Neural progenitor cell (in vitro differentiated cells): ENCODE data around the gene KRT73. TPM values are rescaled to one million over a fixed set of nuclear protein-coding genes. Genes with fewer than 3 reads are reported as not detected.

Source experiments
- DNase-seq: peaks from one replicate; pipeline ENCODE4 v3.0.0-alpha.2; 2016; ENCODE audit warnings: low spot score
- H2AFZ ChIP-seq: fragments of 200-600 bp; sonication (generic); replicated peaks from 2 replicates; pipeline ENCODE4 v1.6.1; 2016; ENCODE audit warnings: antibody characterized with exemption
- H3F3A ChIP-seq: fragments of 200-600 bp; sonication (generic); 2 replicates; pipeline ENCODE4 v1.6.1; 2016; ENCODE audit warnings: antibody characterized with exemption, low read depth
- H3K27ac ChIP-seq: fragments of 200-600 bp; sonication (generic); 2 replicates; pipeline ENCODE4 v1.5.1; 2016; ENCODE audit warnings: mild to moderate bottlenecking
- H3K27me3 ChIP-seq: fragments of 200-600 bp; sonication (generic); 2 replicates; pipeline ENCODE4 v1.6.1; 2016; ENCODE audit warnings: mild to moderate bottlenecking, moderate library complexity
- H3K36me3 ChIP-seq: fragments of 200-600 bp; sonication (generic); 2 replicates; pipeline ENCODE4 v1.5.1; 2016
- H3K4me1 ChIP-seq: fragments of 200-600 bp; sonication (generic); 2 replicates; pipeline ENCODE4 v1.6.1; 2016; ENCODE audit warnings: mixed run types
- H3K4me2 ChIP-seq: fragments of 200-600 bp; sonication (generic); 2 replicates; pipeline ENCODE4 v1.6.1; 2016
- H3K4me3 ChIP-seq: fragments of 200-600 bp; sonication (generic); 2 replicates; pipeline ENCODE4 v1.5.1; 2016
- H3K79me2 ChIP-seq: fragments of 200-600 bp; sonication (generic); 2 replicates; pipeline ENCODE4 v1.6.1; 2016; ENCODE audit warnings: low read depth
- H3K9ac ChIP-seq: fragments of 200-600 bp; sonication (generic); 2 replicates; pipeline ENCODE4 v1.6.1; 2016
- H3K9me3 ChIP-seq: fragments of 200-600 bp; sonication (generic); 2 replicates; pipeline ENCODE4 v1.5.1; 2016; ENCODE audit warnings: low read depth
- H4K20me1 ChIP-seq: fragments of 200-600 bp; sonication (generic); 2 replicates; pipeline ENCODE4 v1.6.1; 2016; ENCODE audit warnings: low read depth
- H3K27ac Mint-ChIP-seq: 3 replicates; pipeline ENCODE4 v1.8.0; 2021; ENCODE audit warnings: mixed read lengths
- H3K27me3 Mint-ChIP-seq: 2 replicates; pipeline ENCODE4 v1.8.0; 2022; ENCODE audit warnings: low read depth, mild to moderate bottlenecking, inconsistent platforms, moderate library complexity, mixed read lengths; ENCODE audit not compliant: insufficient read depth
- H3K36me3 Mint-ChIP-seq: 3 replicates; pipeline ENCODE4 v1.8.0; 2021; ENCODE audit warnings: mixed read lengths
- H3K4me1 Mint-ChIP-seq: 3 replicates; pipeline ENCODE4 v1.8.0; 2021; ENCODE audit warnings: mixed read lengths
- H3K4me3 Mint-ChIP-seq: 3 replicates; pipeline ENCODE4 v1.8.0; 2021; ENCODE audit warnings: mild to moderate bottlenecking, moderate library complexity, mixed read lengths
- H3K9me3 Mint-ChIP-seq: 3 replicates; pipeline ENCODE4 v1.8.0; 2020; ENCODE audit warnings: mixed read lengths
- EZH2 ChIP-seq: fragments of 200-600 bp; sonication (generic); IDR thresholded peaks from 2 replicates; pipeline ENCODE4 v1.6.1; 2017; ENCODE audit warnings: antibody characterized with exemption, mild to moderate bottlenecking, moderate library complexity
- EZH2phosphoT487 ChIP-seq: fragments of 200-600 bp; sonication (generic); IDR thresholded peaks from 2 replicates; pipeline ENCODE4 v1.6.1; 2017; ENCODE audit warnings: antibody characterized with exemption
- total RNA-seq: library from RNA; depleted of rRNA; stranded (reverse); fragments of >200 nt; gene quantifications from 2 replicates; pipeline ENCODE4 v1.2.3, GENCODE V29; 2015; ENCODE audit warnings: low replicate concordance
- TF ChIP-seq, protein P1 (sequence below): fragments of 200-600 bp; sonication (generic); IDR thresholded peaks from 2 replicates; pipeline ENCODE4 v1.5.1; 2017; ENCODE audit warnings: antibody characterized with exemption, mild to moderate bottlenecking

Gene KRT73
- total RNA-seq, 1 donor from 2014 or later = not detected

DNA sequence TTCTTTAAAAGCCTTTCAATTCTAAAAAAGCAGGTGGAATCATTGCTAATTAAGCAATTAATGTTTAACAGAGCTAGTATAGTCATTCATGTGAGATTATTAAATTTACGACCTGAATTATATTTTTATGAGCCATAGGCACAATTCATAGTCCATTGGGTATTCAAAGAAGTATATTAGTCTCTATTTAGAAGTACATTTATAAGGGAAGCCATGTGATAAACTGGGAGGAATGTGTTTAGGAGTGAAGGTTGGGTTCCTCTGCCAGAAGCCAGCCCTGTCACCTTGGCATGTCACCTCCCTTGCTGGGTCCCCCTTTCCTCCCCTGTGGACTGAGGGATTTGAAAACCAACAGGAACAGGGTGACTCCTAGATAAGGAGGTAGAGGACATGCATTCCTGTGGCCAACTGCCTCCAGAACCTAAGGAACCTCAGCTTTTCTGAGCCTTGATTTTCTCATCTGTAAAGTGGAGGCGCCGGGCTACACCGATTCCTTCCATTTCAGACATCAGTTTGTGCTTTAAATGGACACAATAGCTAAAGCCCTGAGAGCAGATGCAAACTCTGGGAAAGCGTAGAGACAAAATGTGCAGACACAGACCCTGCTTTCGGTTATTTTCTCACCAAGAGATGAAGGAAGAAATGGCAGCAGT, 39.0 kb upstream of the KRT73 start:
- TF ChIP-seq EZH2phosphoT487 (no peak), EZH2 (no peak)
- TF ChIP-seq, protein P1, sequence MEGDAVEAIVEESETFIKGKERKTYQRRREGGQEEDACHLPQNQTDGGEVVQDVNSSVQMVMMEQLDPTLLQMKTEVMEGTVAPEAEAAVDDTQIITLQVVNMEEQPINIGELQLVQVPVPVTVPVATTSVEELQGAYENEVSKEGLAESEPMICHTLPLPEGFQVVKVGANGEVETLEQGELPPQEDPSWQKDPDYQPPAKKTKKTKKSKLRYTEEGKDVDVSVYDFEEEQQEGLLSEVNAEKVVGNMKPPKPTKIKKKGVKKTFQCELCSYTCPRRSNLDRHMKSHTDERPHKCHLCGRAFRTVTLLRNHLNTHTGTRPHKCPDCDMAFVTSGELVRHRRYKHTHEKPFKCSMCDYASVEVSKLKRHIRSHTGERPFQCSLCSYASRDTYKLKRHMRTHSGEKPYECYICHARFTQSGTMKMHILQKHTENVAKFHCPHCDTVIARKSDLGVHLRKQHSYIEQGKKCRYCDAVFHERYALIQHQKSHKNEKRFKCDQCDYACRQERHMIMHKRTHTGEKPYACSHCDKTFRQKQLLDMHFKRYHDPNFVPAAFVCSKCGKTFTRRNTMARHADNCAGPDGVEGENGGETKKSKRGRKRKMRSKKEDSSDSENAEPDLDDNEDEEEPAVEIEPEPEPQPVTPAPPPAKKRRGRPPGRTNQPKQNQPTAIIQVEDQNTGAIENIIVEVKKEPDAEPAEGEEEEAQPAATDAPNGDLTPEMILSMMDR = no peak
- H3K4me3 ChIP-seq = no peak overlapping the region

DNA sequence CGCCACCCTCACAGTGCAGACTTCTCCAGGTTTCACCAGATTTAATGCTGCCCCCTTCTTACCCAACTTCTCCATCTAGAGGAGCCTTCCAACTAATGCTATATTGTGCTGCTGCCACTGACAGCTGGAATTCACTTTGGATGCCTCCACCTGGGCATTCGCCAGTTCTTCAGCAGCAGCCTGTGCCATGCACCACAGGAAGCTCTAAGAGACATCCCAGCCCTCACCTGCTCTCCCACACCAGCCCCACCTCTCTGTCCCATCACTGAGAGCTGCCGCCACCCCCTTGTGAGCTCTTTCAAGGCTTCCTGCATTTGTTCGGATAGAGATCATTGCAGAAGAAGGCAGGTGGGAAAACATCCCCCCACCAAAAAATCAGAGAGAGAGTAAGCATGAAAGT, 38.3 kb upstream of the KRT73 start:
- Mint-ChIP-seq H3K27me3 (peaks cover 11% of the 10 kb centered on the region), H3K4me1 (peaks cover 5% of the 10 kb centered on the region), H3K4me3 (no peak overlapping the region), H3K9me3 (peaks cover 5% of the 10 kb centered on the region), H3K36me3 (no peaks in the 10 kb centered on the region), H3K27ac (no peak overlapping the region)
- Histone ChIP-seq H3K27me3 (no peaks in the 10 kb centered on the region), H3K4me3 (no peak overlapping the region), H2AFZ (no peak overlapping the region), H4K20me1 (no peaks in the 10 kb centered on the region), H3K79me2 (no peaks in the 10 kb centered on the region), H3K4me1 (peaks cover 11% of the 10 kb centered on the region), H3F3A (no peaks in the 10 kb centered on the region), H3K36me3 (no peaks in the 10 kb centered on the region), H3K9me3 (no peaks in the 10 kb centered on the region), H3K4me2 (no peak overlapping the region), H3K9ac (no peak overlapping the region), H3K27ac (no peak overlapping the region)
- DNase-seq = no peak
- TF ChIP-seq EZH2 = no peak
- no peak for TF ChIP-seq EZH2phosphoT487
- TF ChIP-seq, protein P1 = no peak

More for the DNA sequence above, 39.0 kb upstream of the KRT73 start:
- Histone ChIP-seq H3K36me3 (no peaks in the 10 kb centered on the region), H2AFZ (no peak overlapping the region), H3K79me2 (no peaks in the 10 kb centered on the region), H3K4me1 (peaks cover 11% of the 10 kb centered on the region), H3F3A (no peaks in the 10 kb centered on the region), H3K9me3 (no peaks in the 10 kb centered on the region), H4K20me1 (no peaks in the 10 kb centered on the region), H3K27ac (no peak overlapping the region), H3K4me2 (no peak overlapping the region), H3K9ac (no peak overlapping the region), H3K27me3 (no peaks in the 10 kb centered on the region)
- H3K9me3 Mint-ChIP-seq = peaks cover 2% of the 10 kb centered on the region
- H3K36me3 Mint-ChIP-seq = no peaks in the 10 kb centered on the region
- H3K4me1 Mint-ChIP-seq = peaks cover 7% of the 10 kb centered on the region
- no peak overlapping the region for H3K27ac Mint-ChIP-seq
- DNase-seq = no peak
- peaks cover 11% of the 10 kb centered on the region for H3K27me3 Mint-ChIP-seq
- no peak overlapping the region for H3K4me3 Mint-ChIP-seq

DNA sequence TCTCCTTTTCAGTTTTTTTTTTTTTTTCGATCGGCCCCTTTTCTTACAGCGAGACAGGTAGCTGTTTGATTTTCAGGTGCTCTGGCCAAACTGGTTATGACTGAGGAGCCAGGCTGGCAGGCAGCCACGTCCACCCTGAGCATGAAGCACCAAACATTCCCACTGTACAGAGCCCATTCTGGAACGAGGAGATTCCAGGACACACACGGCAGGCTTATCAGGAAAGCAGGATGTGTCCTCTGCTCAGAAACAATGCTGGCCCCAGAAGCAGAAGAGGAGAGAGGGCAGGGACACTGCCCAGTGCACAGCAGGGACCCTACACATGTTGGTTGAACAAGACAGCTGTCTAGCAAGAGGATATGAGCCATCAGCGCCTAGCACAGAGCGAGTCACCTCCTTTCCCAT, 37.4 kb upstream of the KRT73 start:
- Histone ChIP-seq H3K27me3 (no peaks in the 10 kb centered on the region), H4K20me1 (no peaks in the 10 kb centered on the region), H3K36me3 (no peaks in the 10 kb centered on the region), H3K4me2 (no peak overlapping the region), H3K9me3 (no peaks in the 10 kb centered on the region), H3K9ac (no peak overlapping the region), H3K27ac (no peak overlapping the region), H3F3A (no peaks in the 10 kb centered on the region), H2AFZ (no peak overlapping the region), H3K4me3 (no peak overlapping the region), H3K4me1 (peaks cover 11% of the 10 kb centered on the region), H3K79me2 (no peaks in the 10 kb centered on the region)
- DNase-seq = no peak
- TF ChIP-seq EZH2phosphoT487 (no peak), EZH2 (no peak)
- TF ChIP-seq, protein P1 = no peak
- Mint-ChIP-seq H3K4me1 (peaks cover 5% of the 10 kb centered on the region), H3K27ac (no peak overlapping the region), H3K27me3 (peaks cover 11% of the 10 kb centered on the region), H3K36me3 (no peaks in the 10 kb centered on the region), H3K9me3 (peaks cover 5% of the 10 kb centered on the region), H3K4me3 (no peak overlapping the region)
